ENCODE data around the gene PPIF.

GRCh38 chr10:79350407-79351154 lies 3.3 kb downstream of the PPIF start:
- no peak for TF ChIP-seq CTCF (IDR thresholded peaks at IDR 0.05)
- TF ChIP-seq POLR2A (IDR thresholded peaks at IDR 0.05): no peak

All from testis (tissue), 2 donors.